SJSA1 (cell line): ENCODE measurements around the gene NR0B2. TPM values are rescaled to one million over a fixed set of nuclear protein-coding genes. Genes with fewer than 3 reads are reported as not detected.
"Not testable (repeated sequence)": the region's sequence is repeated elsewhere in the genome, so short reads cannot be mapped to it uniquely, and the experiment has no call there.

ENCODE experiments used
- DNase-seq, 2 experiments: peaks; one replicate each; pipeline ENCODE4 v3.0.0-alpha.2; 2015 to 2020; ENCODE audit warnings: low spot score in 2 of 2, low read depth in 1 of 2
- H3K27ac ChIP-seq: fragments of 250-450 bp; sonication (Bioruptor Pico); 2 replicates; pipeline ENCODE4 v1.5.1; 2020; ENCODE audit warnings: mild to moderate bottlenecking, moderate library complexity
- H3K27me3 ChIP-seq: fragments of 250-450 bp; sonication (Bioruptor Pico); replicated peaks from 2 replicates; pipeline ENCODE4 v1.5.1; 2020; ENCODE audit warnings: mild to moderate bottlenecking, moderate library complexity
- H3K36me3 ChIP-seq: fragments of 250-450 bp; sonication (Bioruptor Pico); 2 replicates; pipeline ENCODE4 v1.5.1; 2020; ENCODE audit warnings: mild to moderate bottlenecking
- H3K4me1 ChIP-seq: fragments of 250-450 bp; sonication (Bioruptor Pico); replicated peaks from 2 replicates; pipeline ENCODE4 v1.6.1; 2021; ENCODE audit warnings: mild to moderate bottlenecking
- H3K4me3 ChIP-seq: fragments of 250-450 bp; sonication (Bioruptor Pico); 2 replicates; pipeline ENCODE4 v1.5.1; 2020; ENCODE audit warnings: mild to moderate bottlenecking
- H3K9me3 ChIP-seq: fragments of 250-450 bp; sonication (Bioruptor Pico); replicated peaks from 2 replicates; pipeline ENCODE4 v1.5.1; 2020; ENCODE audit warnings: mild to moderate bottlenecking
- total RNA-seq: library from RNA; depleted of rRNA; stranded (reverse); fragments of >200 nt; shearing (Covaris generic); gene quantifications from 2 replicates; pipeline ENCODE4 v1.2.3, GENCODE V29; 2014

Gene NR0B2
- total RNA-seq, 1 experiment from 2014 or later, result not detected

GRCh38 chr1:26890467-26890796, 23.3 kb downstream of the NR0B2 start:
- Histone ChIP-seq H3K9me3 (no peaks in the 10 kb centered on the region), H3K36me3 (peaks cover 87% of the 10 kb centered on the region), H3K4me1 (peaks cover 14% of the 10 kb centered on the region), H3K4me3 (peak overlapping the region; percentile 75), H3K27ac (peak overlapping the region; percentile 42), H3K27me3 (no peaks in the 10 kb centered on the region)
- no peak for DNase-seq

GRCh38 chr1:26889551-26890466, 24.0 kb downstream of the NR0B2 start, which contains the start of gene GPN2:
Gene GPN2 (minus strand): TSS chr1:26890283. CDS start chr1:26890096, 187 bp downstream.
- Histone ChIP-seq H3K36me3 (peaks cover 90% of the 10 kb centered on the region), H3K27me3 (no peaks in the 10 kb centered on the region), H3K4me1 (peaks cover 14% of the 10 kb centered on the region), H3K27ac (peak within 1 kb of the TSS; percentile 42), H3K9me3 (no peaks in the 10 kb centered on the region), H3K4me3 (peak within 1 kb of the TSS; percentile 75)
- peak; percentile 75 to 78 for DNase-seq

- H3K27me3 ChIP-seq, result no peaks in the 10 kb centered on the region
- DNase-seq, result no peak
- H3K27ac ChIP-seq, result no peak overlapping the region
- no peaks in the 10 kb centered on the region for H3K9me3 ChIP-seq
- peaks cover 14% of the 10 kb centered on the region for H3K4me1 ChIP-seq
- peaks cover 92% of the 10 kb centered on the region for H3K36me3 ChIP-seq
- no peak overlapping the region for H3K4me3 ChIP-seq
Measured at GRCh38 chr1:26888231-26888630, 25.5 kb downstream of the NR0B2 start.

- no peak overlapping the region for H3K4me3 ChIP-seq
- H3K27me3 ChIP-seq, result no peaks in the 10 kb centered on the region
- H3K27ac ChIP-seq, result no peak overlapping the region
- peak in 1 of 2 experiments; percentile 21 for DNase-seq
- H3K36me3 ChIP-seq, result peaks cover 92% of the 10 kb centered on the region
- H3K4me1 ChIP-seq, result peaks cover 14% of the 10 kb centered on the region
- no peaks in the 10 kb centered on the region for H3K9me3 ChIP-seq
Measured at GRCh38 chr1:26887125-26887524, 26.6 kb downstream of the NR0B2 start.

GRCh38 chr1:26882696-26883463, 30.9 kb downstream of the NR0B2 start:
- Histone ChIP-seq H3K4me1 (no peaks in the 10 kb centered on the region), H3K4me3 (no peak overlapping the region), H3K36me3 (peaks cover 98% of the 10 kb centered on the region)

GRCh38 chr1:26881611-26882010, 32.2 kb downstream of the NR0B2 start:
- H3K9me3 ChIP-seq, H3K27me3 ChIP-seq, H3K27ac ChIP-seq, H3K4me1 ChIP-seq, DNase-seq, H3K4me3 ChIP-seq: not testable (repeated sequence)
- H3K36me3 ChIP-seq, result peaks cover 98% of the 10 kb centered on the region

More at GRCh38 chr1:26882696-26883463, 30.9 kb downstream of the NR0B2 start:
- H3K27ac ChIP-seq, result no peak overlapping the region
- DNase-seq, result no peak
- H3K27me3 ChIP-seq, result no peaks in the 10 kb centered on the region
- H3K9me3 ChIP-seq, result no peaks in the 10 kb centered on the region

GRCh38 chr1:26879793-26880192, 34.0 kb downstream of the NR0B2 start:
- H3K36me3 ChIP-seq, result peaks cover 90% of the 10 kb centered on the region
- DNase-seq, result no peak

GRCh38 chr1:26877326-26877725, 36.4 kb downstream of the NR0B2 start:
- Histone ChIP-seq H3K4me3 (no peak overlapping the region), H3K27ac (no peak overlapping the region), H3K4me1 (no peaks in the 10 kb centered on the region), H3K9me3 (no peaks in the 10 kb centered on the region), H3K27me3 (no peaks in the 10 kb centered on the region), H3K36me3 (peaks cover 65% of the 10 kb centered on the region)
- DNase-seq, result no peak

More at GRCh38 chr1:26879793-26880192, 34.0 kb downstream of the NR0B2 start:
- Histone ChIP-seq H3K9me3 (no peaks in the 10 kb centered on the region), H3K27me3 (no peaks in the 10 kb centered on the region), H3K4me1 (no peaks in the 10 kb centered on the region), H3K4me3 (no peak overlapping the region), H3K27ac (no peak overlapping the region)

GRCh38 chr1:26874896-26875295, 38.9 kb downstream of the NR0B2 start:
- Histone ChIP-seq H3K9me3 (no peaks in the 10 kb centered on the region), H3K4me3 (no peak overlapping the region), H3K27ac (no peak overlapping the region), H3K36me3 (peaks cover 41% of the 10 kb centered on the region), H3K27me3 (no peaks in the 10 kb centered on the region), H3K4me1 (no peaks in the 10 kb centered on the region)
- DNase-seq, result no peak

- DNase-seq, result not testable (repeated sequence)
Measured at GRCh38 chr1:26873097-26873496, 40.7 kb downstream of the NR0B2 start.

GRCh38 chr1:26864610-26865480, 48.9 kb downstream of the NR0B2 start:
- Histone ChIP-seq H3K9me3 (no peaks in the 10 kb centered on the region), H3K36me3 (no peaks in the 10 kb centered on the region), H3K4me1 (peaks cover 16% of the 10 kb centered on the region), H3K27ac (peak overlapping the region; percentile 91), H3K27me3 (no peaks in the 10 kb centered on the region), H3K4me3 (peak overlapping the region; percentile 46)
- peak; percentile 98 to 99 for DNase-seq

More at GRCh38 chr1:26873097-26873496, 40.7 kb downstream of the NR0B2 start:
- not testable (repeated sequence) for H3K4me1 ChIP-seq, H3K27me3 ChIP-seq, H3K9me3 ChIP-seq, H3K4me3 ChIP-seq, H3K27ac ChIP-seq
- peaks cover 23% of the 10 kb centered on the region for H3K36me3 ChIP-seq

GRCh38 chr1:26863685-26864077, 50.1 kb downstream of the NR0B2 start:
- DNase-seq, result no peak
- Histone ChIP-seq H3K36me3 (no peaks in the 10 kb centered on the region), H3K27ac (no peak overlapping the region), H3K27me3 (no peaks in the 10 kb centered on the region), H3K4me3 (no peak overlapping the region), H3K4me1 (peaks cover 16% of the 10 kb centered on the region), H3K9me3 (no peaks in the 10 kb centered on the region)
